ENCODE data around the gene MAP3K7. TPM values are rescaled to one million over a fixed set of nuclear protein-coding genes. Genes with fewer than 3 reads are reported as not detected.

The MAP3K7 gene
- total and polyA plus RNA-seq, 2 experiments from 2014 or later, result 33.2 to 47.1 TPM

- H3K4me3 ChIP-seq, result no peak overlapping the region
- no peak overlapping the region for H2AFZ ChIP-seq
- no peak for ATAC-seq
- no peaks in the 10 kb centered on the region for H3K36me3 ChIP-seq (ENCODE audit: insufficient read depth)
- H3F3A ChIP-seq (replicated peaks; ENCODE audit: low read depth), result no peaks in the 10 kb centered on the region
- no peak overlapping the region for H3K4me2 ChIP-seq
- H3K9me2 ChIP-seq (ENCODE audit: insufficient read depth), result no peaks in the 10 kb centered on the region
- H3K27ac ChIP-seq (ENCODE audit: low read depth), result no peak overlapping the region
- H3K27me3 ChIP-seq (ENCODE audit: insufficient read depth), result no peaks in the 10 kb centered on the region
- Mint-ChIP-seq H3K36me3 (ENCODE audit: low read depth) (peaks cover 6% of the 10 kb centered on the region; the same call in 1 of the 3 replicates), H3K4me1 (peaks cover 5% of the 10 kb centered on the region; the same call in 1 of the 3 replicates), H3K27me3 (ENCODE audit: insufficient read depth, low read depth, poor library complexity) (no peaks in the 10 kb centered on the region), H3K27ac (no peak overlapping the region), H3K9me3 (no peaks in the 10 kb centered on the region), H3K4me3 (no peak overlapping the region)
- no peaks in the 10 kb centered on the region for H4K20me1 ChIP-seq (replicated peaks; ENCODE audit: insufficient read depth)
- no peaks in the 10 kb centered on the region for H3K4me1 ChIP-seq (ENCODE audit: insufficient read depth)
- no peak for TF ChIP-seq EZH2phosphoT487 (IDR thresholded peaks at IDR 0.05; ENCODE audit: unreplicated experiment)
- no peak for TF ChIP-seq ETS1 (IDR thresholded peaks at IDR 0.05)
- TF ChIP-seq JUNB (IDR thresholded peaks at IDR 0.05; ENCODE audit: unreplicated experiment), result no peak
- TF ChIP-seq CREB1 (CRISPR knock-in tag; IDR thresholded peaks at IDR 0.05; ENCODE audit: low read depth), result no peak
- no peak for TF ChIP-seq ZNF331 (CRISPR knock-in tag; IDR thresholded peaks at IDR 0.05; ENCODE audit: low read depth)
- no peak for TF ChIP-seq REST (IDR thresholded peaks at IDR 0.05; ENCODE audit: unreplicated experiment)
- TF ChIP-seq EZH2 (IDR thresholded peaks at IDR 0.05; ENCODE audit: low read depth, unreplicated experiment), result no peak
- TF ChIP-seq POLR2AphosphoS5 (IDR thresholded peaks at IDR 0.05; ENCODE audit: low read depth), result no peak
- no peak for TF ChIP-seq ZNF462 (CRISPR knock-in tag; IDR thresholded peaks at IDR 0.05)
- TF ChIP-seq STAT1 (IDR thresholded peaks at IDR 0.05; ENCODE audit: unreplicated experiment), result no peak
- no peak for TF ChIP-seq CTCF (conservative IDR thresholded peaks at IDR 0.05; ENCODE audit: low read depth in 2 of 2)
- TF ChIP-seq ZNF114 (CRISPR knock-in tag; IDR thresholded peaks at IDR 0.05), result no peak
- TF ChIP-seq NANOG (IDR thresholded peaks at IDR 0.05; ENCODE audit: borderline replicate concordance), result no peak
- no peaks in the 10 kb centered on the region for H3K79me2 ChIP-seq (replicated peaks; ENCODE audit: insufficient read depth)
- DNase-seq (ENCODE audit: low spot score), result no peak
Measured at GRCh38 chr6:90537027-90537426, 49.8 kb downstream of the MAP3K7 start.

Measured in GM23338 (cell line).